PC-9 (cell line): ENCODE results near the gene UBE2D4.
"Not testable (repeated sequence)": the region's sequence is repeated elsewhere in the genome, so short reads cannot be mapped to it uniquely, and the experiment has no call there.

Experiments
- CTCF ChIP-seq: fragments of 200-600 bp; sonication (generic); conservative IDR thresholded peaks from 2 replicates; pipeline ENCODE4 v1.6.1; 2017; ENCODE audit warnings: mixed run types, antibody characterized with exemption, mild to moderate bottlenecking, moderate library complexity
- EZH2 ChIP-seq: fragments of 200-600 bp; sonication (generic); IDR thresholded peaks from 2 replicates; pipeline ENCODE4 v1.8.0; 2017; ENCODE audit warnings: antibody characterized with exemption, low read depth

DNA sequence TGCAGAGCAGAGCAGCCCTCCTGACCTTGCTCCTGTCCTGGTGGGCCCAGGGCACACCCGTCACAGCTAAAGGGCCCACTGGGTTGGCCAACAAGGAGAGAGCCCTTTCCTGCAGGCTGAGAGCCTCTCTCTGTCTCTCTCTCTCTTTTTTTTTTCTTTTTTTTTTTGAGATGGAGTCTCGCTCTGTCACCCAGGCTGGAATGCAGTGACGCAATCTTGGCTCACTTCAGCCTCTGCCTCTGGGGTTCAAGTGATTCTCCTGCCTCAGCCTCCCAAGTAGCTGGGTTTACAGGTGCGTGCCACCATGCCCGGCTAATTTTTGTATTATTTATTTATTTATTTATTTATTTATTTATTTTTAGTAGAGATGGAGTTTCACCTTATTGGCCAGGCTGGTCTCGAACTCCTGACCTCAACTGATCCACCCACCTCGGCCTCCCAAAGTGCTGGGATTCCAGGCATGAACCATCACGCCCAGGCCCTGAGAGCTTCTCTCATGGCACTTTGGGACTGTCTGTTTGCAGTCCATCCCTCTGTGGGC is 47.9 kb downstream of the UBE2D4 start:
- not testable (repeated sequence) for TF ChIP-seq CTCF, EZH2
